ENCODE measurements around the gene CFHR4.
"Not testable (repeated sequence)": the region's sequence is repeated elsewhere in the genome, so short reads cannot be mapped to it uniquely, and the experiment has no call there.

Gene CFHR4

DNA sequence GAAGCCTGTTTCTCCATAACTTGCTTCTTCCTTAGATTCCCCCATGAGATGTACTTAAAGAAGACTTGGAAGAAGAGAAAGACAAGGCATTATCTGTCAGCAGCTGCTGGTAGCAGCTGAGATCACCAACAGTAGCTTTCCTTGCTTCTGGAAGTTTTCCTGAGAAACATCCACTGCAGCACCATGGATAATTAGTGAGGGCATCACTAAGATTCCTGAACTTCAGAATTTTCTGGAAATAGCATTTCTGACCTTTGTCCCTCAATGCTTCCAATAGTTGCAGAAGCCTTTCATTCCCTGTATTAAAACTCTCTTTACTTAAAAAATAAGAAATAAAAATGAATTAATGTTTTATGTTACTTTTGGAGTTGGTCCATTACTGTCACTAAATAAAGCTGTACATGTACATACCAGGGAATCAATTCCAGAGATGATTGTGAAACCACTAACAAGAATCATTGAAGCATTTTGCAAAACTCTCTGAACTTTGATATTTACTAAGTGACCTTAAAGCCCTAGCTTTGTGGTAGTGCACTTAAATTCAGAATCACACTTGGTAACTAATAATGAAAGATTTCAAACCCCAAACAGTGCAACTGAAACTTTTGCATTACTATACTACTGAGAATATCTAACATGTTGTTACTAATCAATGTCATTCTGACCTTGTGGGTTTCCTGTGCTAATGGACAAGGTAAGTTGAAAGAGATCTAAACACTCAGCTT, at the start of gene CFHR4:
CFHR4 (plus strand) TSS at position 538 of the 725 bp plus-strand sequence; CDS start at position 637, 99 bp downstream.
- DNase-seq (ENCODE audit: low read depth): no peak

- DNase-seq (ENCODE audit: low read depth): not testable (repeated sequence)
Measured at GRCh38 chr1:196849613-196850492, 38.0 kb upstream of the CFHR4 start.

DNA sequence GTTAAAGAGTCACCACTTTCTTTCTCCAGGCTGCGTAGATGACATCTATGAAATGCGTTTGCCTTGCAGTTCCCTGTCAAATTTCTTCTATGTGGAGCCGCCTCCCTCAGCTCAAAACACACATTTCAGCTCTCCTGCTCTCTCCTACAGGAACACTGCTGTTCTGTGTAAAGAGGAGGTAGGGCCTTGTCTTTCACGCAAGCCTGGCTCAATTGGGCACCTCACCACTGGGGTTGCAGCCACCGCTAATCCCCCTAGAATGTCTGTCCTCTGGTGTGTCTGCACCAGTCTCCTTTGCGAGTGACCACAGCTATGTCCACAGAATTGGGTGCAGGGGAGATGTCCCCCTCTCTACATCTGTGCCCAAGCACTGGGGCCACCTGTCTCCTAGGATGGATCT, 31.8 kb upstream of the CFHR4 start:
- DNase-seq (ENCODE audit: low read depth): no peak

DNA sequence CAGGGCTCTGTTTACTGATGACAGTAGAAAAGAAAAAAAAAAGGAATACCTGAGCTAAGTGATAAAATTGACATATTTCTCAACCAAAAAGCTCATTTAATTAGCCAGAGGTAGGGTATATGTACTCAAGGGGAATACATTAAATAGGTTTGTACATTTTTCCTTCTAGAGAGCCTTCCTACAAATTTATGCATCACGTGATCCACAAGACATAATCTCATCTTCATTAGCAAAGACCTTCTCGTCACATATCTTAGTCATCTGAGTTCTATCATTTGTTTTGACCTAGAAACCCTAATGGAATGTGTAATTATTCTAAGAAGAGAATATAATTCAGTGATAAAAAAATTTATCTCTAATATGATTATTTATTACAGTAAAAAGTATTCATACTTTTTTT, 30.7 kb upstream of the CFHR4 start:
- DNase-seq (ENCODE audit: low read depth): no peak

- no peak for DNase-seq (ENCODE audit: low read depth)
Measured at GRCh38 chr1:196858811-196859210, 29.0 kb upstream of the CFHR4 start.

DNA sequence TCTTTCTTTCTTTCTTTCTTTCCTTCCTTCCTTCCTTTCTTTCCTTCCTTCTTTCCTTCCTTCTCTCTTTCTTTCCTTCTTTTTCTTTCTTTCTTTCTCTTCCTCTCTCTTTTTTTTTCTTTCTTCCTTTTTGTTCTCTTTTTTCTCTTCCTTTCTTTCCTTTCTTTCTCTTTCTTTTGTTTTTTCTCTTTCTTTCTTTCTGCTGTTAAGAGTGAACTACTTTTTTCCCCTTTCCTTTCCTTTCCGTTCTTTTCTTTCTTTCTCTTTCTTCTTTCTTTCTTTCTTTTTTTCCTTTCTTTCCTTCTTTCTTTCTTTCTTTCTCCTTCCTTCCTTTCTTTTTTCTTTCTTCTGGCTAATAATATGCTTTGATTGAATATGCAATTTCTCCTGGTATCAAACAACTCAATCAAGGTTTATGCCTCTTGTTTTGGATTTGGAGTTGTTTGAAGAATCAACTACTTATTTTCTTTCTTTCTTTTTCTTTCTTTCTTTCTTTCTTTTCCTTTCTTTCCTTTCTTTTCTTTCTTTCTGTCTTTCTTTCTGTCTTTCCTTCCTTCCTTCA, 27.4 kb upstream of the CFHR4 start:
- no peak for DNase-seq (ENCODE audit: low read depth)

GRCh38 chr1:196861429-196861828, 26.4 kb upstream of the CFHR4 start:
- DNase-seq (ENCODE audit: low read depth): no peak

DNA sequence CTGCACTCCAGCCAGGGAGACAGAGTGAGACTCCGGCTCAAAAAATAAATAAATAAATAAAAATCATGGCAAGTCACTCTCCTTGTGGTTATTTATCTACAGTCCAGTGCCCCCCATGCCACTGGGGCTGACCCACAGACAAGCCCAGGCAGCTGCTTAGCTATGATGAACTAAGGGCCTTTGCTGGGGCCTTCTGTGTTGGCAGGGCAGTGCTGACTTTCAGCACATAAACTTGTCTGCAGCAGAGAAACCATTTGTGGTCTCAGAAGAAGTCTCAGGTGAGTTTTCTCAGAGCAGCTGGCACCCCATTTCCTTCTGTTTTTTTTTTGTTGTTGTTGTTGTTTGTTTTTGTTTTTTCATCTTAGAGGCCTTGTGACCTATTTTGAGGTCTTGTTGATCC, 20.9 kb upstream of the CFHR4 start:
- no peak for DNase-seq (ENCODE audit: low read depth)

- DNase-seq (ENCODE audit: low read depth): no peak
Measured at GRCh38 chr1:196873385-196873784, 14.5 kb upstream of the CFHR4 start.

- DNase-seq (ENCODE audit: low read depth): no peak
Measured at GRCh38 chr1:196875935-196876334, 11.9 kb upstream of the CFHR4 start.

DNA sequence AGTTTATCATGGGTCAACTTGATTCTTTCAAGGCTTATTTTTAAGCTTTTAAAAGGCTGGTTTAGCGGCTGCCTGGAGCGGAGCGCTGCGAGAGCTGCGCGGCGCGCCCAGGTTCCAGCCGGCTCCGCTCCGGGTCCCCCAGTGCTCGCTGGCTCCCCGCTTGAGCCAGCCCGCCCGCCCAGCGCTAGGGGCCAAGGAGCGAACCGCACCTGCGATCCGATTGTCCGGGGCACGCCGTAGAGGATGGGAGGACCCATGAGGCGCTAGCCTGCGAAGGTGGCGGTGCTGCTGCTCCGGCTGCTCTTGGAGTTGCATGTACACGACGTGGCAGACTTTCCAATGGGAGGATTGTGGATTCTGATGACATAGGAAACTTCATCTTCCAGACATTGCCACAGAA, 9.9 kb upstream of the CFHR4 start:
- no peak for DNase-seq (ENCODE audit: low read depth)

DNA sequence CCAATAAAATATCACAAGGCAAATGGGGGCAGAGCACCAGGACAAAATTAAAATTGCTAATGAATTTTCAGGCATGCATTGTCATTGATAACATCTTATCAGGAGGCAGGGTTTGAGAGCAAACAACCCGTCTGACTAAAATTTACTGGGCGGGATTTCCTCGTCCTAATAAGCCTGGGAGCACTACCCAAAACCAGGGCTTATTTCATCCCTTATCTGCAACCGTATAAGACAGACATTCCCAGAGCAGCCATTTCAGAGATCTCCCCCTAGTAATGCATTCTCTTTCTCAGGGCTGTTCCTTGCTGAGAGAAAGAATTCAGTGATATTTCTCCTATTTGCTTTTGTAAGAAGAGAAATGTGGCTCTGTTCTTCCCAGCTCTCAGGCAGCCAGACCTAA, 1.3 kb upstream of the CFHR4 start:
- DNase-seq (ENCODE audit: low read depth): not testable (repeated sequence)

DNA sequence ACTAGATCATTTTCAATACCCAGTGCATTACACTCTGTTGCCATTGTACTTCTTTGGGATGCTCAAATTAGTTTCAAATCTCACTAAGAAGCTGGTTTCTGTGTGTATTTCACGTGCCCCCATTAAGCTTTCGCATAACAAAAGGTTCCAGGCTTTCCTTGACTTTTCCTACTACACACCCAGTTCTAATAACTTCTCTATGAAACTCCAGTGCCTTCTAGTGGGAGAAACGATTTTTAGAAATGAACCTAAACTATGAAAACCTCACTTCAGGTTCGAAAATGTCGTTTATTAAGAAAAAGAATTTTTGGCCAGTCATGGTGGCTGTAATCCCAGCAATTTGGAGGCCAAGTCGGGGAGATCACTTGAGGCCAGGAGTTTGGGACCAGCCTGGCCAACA, 2.8 kb downstream of the CFHR4 start:
- no peak for DNase-seq (ENCODE audit: low read depth)

DNA sequence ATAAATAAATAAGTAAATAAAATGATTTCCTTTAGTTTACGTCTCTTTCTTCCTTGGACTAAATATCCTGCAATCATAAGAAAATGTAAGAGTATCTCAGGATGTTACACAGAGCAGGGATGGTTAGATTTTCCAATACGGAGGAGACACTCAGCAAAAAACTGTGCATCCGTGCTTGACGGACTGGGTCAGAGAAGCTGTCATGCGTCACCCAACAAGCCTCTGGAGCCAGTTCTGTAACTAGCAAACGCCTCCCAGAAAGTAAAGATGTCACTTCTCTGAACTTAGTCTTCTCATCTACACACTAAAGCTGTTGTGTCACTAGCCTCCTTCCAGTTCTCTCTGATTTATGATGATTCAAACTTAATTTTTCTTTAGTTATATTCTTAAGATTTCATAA, 3.4 kb downstream of the CFHR4 start:
- no peak for DNase-seq (ENCODE audit: low read depth)

DNA sequence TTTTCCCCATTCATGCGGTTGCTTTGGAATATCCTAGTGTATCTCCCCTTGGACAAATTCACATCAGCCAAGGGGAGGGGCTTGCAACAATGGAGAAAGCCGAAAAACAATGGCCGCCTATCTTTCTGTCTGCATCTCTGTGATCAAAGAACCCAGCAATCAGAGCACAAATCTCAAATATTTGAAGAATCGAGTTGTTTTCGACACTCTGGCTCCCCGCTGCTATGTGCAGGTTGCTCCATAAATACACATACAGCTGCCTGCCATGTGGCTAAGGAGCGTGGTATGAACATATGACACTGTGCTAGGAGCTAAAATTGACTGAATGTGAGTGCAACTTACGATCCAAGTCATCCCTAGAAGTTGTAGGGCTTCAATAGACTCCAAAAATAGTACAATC, 8.5 kb downstream of the CFHR4 start:
- DNase-seq (ENCODE audit: low read depth): no peak

DNA sequence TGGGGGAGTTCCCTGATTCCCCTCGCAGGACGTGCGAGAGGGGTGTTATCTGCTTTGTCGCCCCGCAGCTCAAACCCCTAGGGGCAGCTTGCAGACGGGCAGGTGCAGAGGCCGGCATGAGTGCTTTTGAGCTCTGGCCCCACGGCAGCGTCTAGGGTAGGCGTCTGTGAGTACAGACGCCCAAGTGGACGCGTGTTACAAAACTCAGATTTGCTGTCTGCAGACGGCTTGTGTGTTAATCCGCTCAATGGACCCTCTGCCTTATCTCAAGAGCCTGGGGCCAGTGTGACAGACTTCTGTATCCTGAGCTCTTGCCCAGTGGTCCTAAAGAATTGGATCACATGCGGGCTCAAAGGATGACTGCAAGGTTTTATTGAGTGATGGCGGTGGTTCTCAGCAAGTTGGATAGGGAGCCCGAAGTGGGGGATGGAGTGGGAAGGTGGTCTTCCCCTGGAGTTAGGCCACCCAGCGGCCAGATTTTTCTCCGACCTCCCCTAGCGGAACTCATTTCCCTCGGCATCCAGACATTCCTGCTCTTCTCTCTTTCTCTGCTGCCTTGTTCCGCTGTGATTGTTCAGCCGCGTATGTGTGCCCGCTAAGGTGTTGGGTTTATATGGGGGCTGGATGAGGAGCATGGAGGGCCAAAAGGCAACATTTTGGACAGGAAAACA, 9.4 kb downstream of the CFHR4 start:
- DNase-seq (ENCODE audit: low read depth): no peak

DNA sequence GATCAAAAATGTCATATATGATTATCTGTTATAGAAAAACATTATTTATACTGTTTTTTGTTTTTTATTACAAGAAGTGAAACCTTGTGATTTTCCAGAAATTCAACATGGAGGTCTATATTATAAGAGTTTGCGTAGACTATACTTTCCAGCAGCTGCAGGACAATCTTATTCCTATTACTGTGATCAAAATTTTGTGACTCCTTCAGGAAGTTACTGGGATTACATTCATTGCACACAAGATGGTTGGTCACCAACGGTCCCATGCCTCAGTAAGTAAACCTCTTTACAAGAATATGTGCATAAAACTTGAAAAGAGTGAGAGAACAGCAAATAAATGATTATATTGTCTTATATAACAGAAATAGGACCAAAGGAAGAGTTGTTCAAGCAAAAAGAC, 14.5 kb downstream of the CFHR4 start:
- DNase-seq (ENCODE audit: low read depth): no peak

DNA sequence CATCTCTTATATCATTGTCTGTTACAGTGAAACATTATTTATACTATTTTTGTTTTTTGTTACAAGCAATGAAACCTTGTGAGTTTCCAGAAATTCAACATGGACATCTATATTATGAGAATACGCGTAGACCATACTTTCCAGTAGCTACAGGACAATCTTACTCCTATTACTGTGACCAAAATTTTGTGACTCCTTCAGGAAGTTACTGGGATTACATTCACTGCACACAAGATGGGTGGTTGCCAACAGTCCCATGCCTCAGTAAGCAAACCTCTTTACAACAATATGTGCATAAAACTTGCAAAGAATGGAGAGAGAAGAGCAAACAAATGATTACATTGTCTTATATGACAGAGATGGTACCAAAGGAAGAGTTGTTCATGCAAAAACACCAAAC, 22.4 kb downstream of the CFHR4 start:
- no peak for DNase-seq (ENCODE audit: low read depth)

DNA sequence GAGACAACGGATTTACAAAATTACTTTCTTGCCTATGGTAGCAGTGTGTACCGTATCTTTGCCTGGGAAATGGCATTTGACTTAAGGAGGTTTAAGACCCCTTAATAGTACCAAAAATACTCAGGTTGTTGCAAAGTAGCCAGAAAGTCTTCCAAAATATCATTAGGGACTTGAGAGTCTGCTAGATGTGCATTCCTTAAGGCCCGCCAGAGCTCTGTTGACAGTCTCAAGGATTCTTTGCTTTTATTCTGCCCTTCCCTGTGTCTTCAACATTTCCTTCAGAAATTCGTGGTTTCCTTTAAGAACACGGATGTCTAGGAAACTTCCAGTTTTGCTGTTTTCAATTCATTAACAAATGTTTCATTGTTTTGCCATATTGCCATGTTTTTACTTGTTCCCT, 24.4 kb downstream of the CFHR4 start:
- not testable (repeated sequence) for DNase-seq (ENCODE audit: low read depth)

DNA sequence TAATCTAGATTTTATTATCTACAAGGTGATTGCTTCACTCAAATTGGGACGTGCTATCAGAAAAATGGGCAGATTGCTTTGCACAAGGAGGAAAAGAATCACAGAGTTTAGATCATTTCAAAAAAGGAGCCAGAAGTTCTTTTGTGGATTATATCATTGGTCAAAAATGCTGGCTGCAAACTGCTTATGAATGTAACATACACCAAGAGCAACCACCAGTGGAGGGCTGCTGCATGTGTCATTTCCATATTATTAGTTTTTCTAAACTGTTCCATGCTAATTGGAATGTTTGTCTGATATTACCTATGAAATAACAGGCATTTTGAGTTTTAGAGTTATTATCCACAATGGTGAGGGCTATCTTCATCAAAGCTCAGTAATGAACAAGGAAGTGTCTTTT, 39.0 kb downstream of the CFHR4 start:
- not testable (repeated sequence) for DNase-seq (ENCODE audit: low read depth)

DNA sequence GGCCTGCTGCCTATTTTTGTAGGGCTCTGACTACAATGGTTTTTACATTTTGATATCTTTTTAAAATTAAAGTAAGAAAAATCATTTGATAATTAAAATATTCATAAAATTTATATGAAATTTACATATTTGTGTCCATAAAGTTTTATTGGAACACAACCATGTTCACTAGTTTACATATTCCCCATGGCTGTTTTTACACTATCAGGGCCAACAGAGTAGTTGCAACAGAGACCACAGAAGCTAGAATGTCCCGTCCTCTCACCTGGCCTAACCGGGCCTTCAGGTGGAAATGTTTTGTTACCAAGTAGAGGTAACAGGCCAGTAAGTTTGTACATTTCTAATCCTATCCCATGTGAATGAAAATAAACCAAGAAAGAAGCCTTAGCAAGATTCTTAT, 45.0 kb downstream of the CFHR4 start:
- not testable (repeated sequence) for DNase-seq (ENCODE audit: low read depth)

- DNase-seq (ENCODE audit: low read depth): no peak
Measured at GRCh38 chr1:196933531-196934189, 45.8 kb downstream of the CFHR4 start.

Measured in GM04504 (cell line).